Measurements from ENCODE around the gene CNOT8.
"Not testable (repeated sequence)": the region's sequence is repeated elsewhere in the genome, so short reads cannot be mapped to it uniquely, and the experiment has no call there.

CNOT8 gene

GRCh38 chr5:154868702-154869101, 10.3 kb downstream of the CNOT8 start:
- no peak for DNase-seq

- no peak for DNase-seq
Measured at GRCh38 chr5:154871734-154872133, 13.3 kb downstream of the CNOT8 start.

- no peak for DNase-seq
Measured at GRCh38 chr5:154873791-154874331, 15.4 kb downstream of the CNOT8 start.

GRCh38 chr5:154878642-154879335, 20.4 kb downstream of the CNOT8 start:
- no peak for DNase-seq

GRCh38 chr5:154881986-154882385, 23.6 kb downstream of the CNOT8 start:
- no peak for DNase-seq

GRCh38 chr5:154884424-154884823, 26.0 kb downstream of the CNOT8 start:
- DNase-seq = no peak

- no peak for DNase-seq
Measured at GRCh38 chr5:154885439-154885838, 27.0 kb downstream of the CNOT8 start.

GRCh38 chr5:154892369-154892771, 33.9 kb downstream of the CNOT8 start:
- DNase-seq = no peak

- DNase-seq = no peak
Measured at GRCh38 chr5:154893381-154893780, 35.0 kb downstream of the CNOT8 start.

- no peak for DNase-seq
Measured at GRCh38 chr5:154895606-154896561, 37.5 kb downstream of the CNOT8 start.

- DNase-seq = no peak
Measured at GRCh38 chr5:154896562-154897165, 38.2 kb downstream of the CNOT8 start.

GRCh38 chr5:154898210-154898609, 39.8 kb downstream of the CNOT8 start:
- DNase-seq = no peak

- no peak for DNase-seq
Measured at GRCh38 chr5:154899151-154899816, 40.9 kb downstream of the CNOT8 start.

GRCh38 chr5:154900066-154900465, 41.6 kb downstream of the CNOT8 start:
- DNase-seq = no peak

GRCh38 chr5:154901276-154901675, 42.8 kb downstream of the CNOT8 start:
- no peak for DNase-seq

GRCh38 chr5:154901913-154902312, 43.5 kb downstream of the CNOT8 start:
- DNase-seq = no peak

GRCh38 chr5:154905601-154906000, 47.2 kb downstream of the CNOT8 start:
- DNase-seq = not testable (repeated sequence)

GRCh38 chr5:154916874-154917273, 58.4 kb downstream of the CNOT8 start:
- no peak for DNase-seq

- DNase-seq = no peak
Measured at GRCh38 chr5:154917757-154918156, 59.3 kb downstream of the CNOT8 start.

- no peak for DNase-seq
Measured at GRCh38 chr5:154923441-154924430, 65.3 kb downstream of the CNOT8 start.
